Loucy (cell line): ENCODE data around the gene NPC1.

ENCODE experiments used
- H2AFZ ChIP-seq: fragments of 200-600 bp; sonication (generic); 2 replicates; pipeline ENCODE4 v1.6.0; 2016; ENCODE audit warnings: antibody characterized with exemption, mild to moderate bottlenecking, low read length, moderate library complexity
- H3F3A ChIP-seq: fragments of 200-600 bp; 2 replicates; pipeline ENCODE4 v1.6.0; 2016; ENCODE audit warnings: antibody characterized with exemption, low read depth, mild to moderate bottlenecking
- H3K27me3 ChIP-seq: fragments of 200-600 bp; sonication (generic); 2 replicates; pipeline ENCODE4 v1.6.1; 2014; ENCODE audit warnings: low read length, mild to moderate bottlenecking; ENCODE audit not compliant: insufficient read depth, poor library complexity, severe bottlenecking
- H3K36me3 ChIP-seq: fragments of 200-600 bp; sonication (generic); 2 replicates; pipeline ENCODE4 v1.6.1; 2016; ENCODE audit warnings: low read length; ENCODE audit not compliant: insufficient read depth
- H3K4me1 ChIP-seq: fragments of 200-600 bp; sonication (generic); 2 replicates; pipeline ENCODE4 v1.5.1; 2014; ENCODE audit warnings: low read length, mild to moderate bottlenecking; ENCODE audit not compliant: insufficient read depth, poor library complexity, severe bottlenecking
- H3K4me2 ChIP-seq: fragments of 200-600 bp; sonication (generic); 2 replicates; pipeline ENCODE4 v1.6.0; 2014; ENCODE audit warnings: antibody characterized with exemption, low read length, low read depth, mild to moderate bottlenecking; ENCODE audit not compliant: poor library complexity, severe bottlenecking
- H3K4me3 ChIP-seq: fragments of 200-600 bp; sonication (generic); 2 replicates; pipeline ENCODE4 v1.5.1; 2014; ENCODE audit warnings: low read length, mild to moderate bottlenecking, mixed read lengths; ENCODE audit not compliant: poor library complexity, severe bottlenecking
- H3K79me2 ChIP-seq: fragments of 200-600 bp; sonication (generic); 2 replicates; pipeline ENCODE4 v1.6.1; 2014; ENCODE audit warnings: low read length; ENCODE audit not compliant: insufficient read depth
- H3K9ac ChIP-seq: fragments of 200-600 bp; sonication (generic); 2 replicates; pipeline ENCODE4 v1.6.0; 2014; ENCODE audit warnings: mild to moderate bottlenecking, low read depth, low read length, moderate library complexity; ENCODE audit not compliant: poor library complexity, severe bottlenecking
- H3K9me2 ChIP-seq: fragments of 200-600 bp; sonication (generic); replicated peaks from 2 replicates; pipeline ENCODE4 v1.6.1; 2016; ENCODE audit warnings: low read depth, low read length, mixed read lengths
- H3K9me3 ChIP-seq: fragments of 200-600 bp; sonication (generic); 2 replicates; pipeline ENCODE4 v1.6.1; 2014; ENCODE audit warnings: mild to moderate bottlenecking, antibody characterized with exemption, low read length, low read depth; ENCODE audit not compliant: insufficient read depth
- H4K20me1 ChIP-seq: fragments of 200-600 bp; sonication (generic); 2 replicates; pipeline ENCODE4 v1.6.0; 2014; ENCODE audit warnings: antibody characterized with exemption, low read length, mild to moderate bottlenecking; ENCODE audit not compliant: insufficient read depth, poor library complexity, severe bottlenecking
- CTCF ChIP-seq: fragments of 200-600 bp; sonication (generic); conservative IDR thresholded peaks from 2 replicates; pipeline ENCODE4 v1.5.1; 2014; ENCODE audit warnings: mild to moderate bottlenecking, antibody characterized with exemption, low read length
- EZH2phosphoT487 ChIP-seq: fragments of 200-600 bp; IDR thresholded peaks from 2 replicates; pipeline ENCODE4 v1.6.1; 2018; ENCODE audit warnings: antibody characterized with exemption, mild to moderate bottlenecking, moderate library complexity, borderline replicate concordance

The NPC1 gene

GRCh38 chr18:23504720-23505119, 81.6 kb downstream of the NPC1 start:
- Histone ChIP-seq H3F3A (no peaks in the 10 kb centered on the region), H4K20me1 (peaks cover 17% of the 10 kb centered on the region), H3K4me1 (peaks cover 30% of the 10 kb centered on the region), H3K4me2 (peak overlapping the region; percentile 80), H3K36me3 (peaks cover 5% of the 10 kb centered on the region; the same call in 1 of the 2 replicates), H3K79me2 (peaks cover 45% of the 10 kb centered on the region), H3K9ac (peak overlapping the region; percentile 72), H3K9me3 (no peaks in the 10 kb centered on the region), H3K9me2 (no peaks in the 10 kb centered on the region), H3K27me3 (no peaks in the 10 kb centered on the region), H3K4me3 (peak overlapping the region; percentile 79), H2AFZ (no peak overlapping the region)
- TF ChIP-seq CTCF, result no peak
- TF ChIP-seq EZH2phosphoT487, result no peak

GRCh38 chr18:23503963-23504344, 82.4 kb downstream of the NPC1 start:
- Histone ChIP-seq H3K36me3 (peaks cover 4% of the 10 kb centered on the region; the same call in 1 of the 2 replicates), H3K4me2 (peak overlapping the region; percentile 80), H3K27me3 (no peaks in the 10 kb centered on the region), H3K4me1 (peaks cover 30% of the 10 kb centered on the region), H2AFZ (peak overlapping the region; percentile 81), H3K9me3 (no peaks in the 10 kb centered on the region), H3K79me2 (peaks cover 45% of the 10 kb centered on the region), H3K9ac (peak overlapping the region; percentile 72), H4K20me1 (peaks cover 17% of the 10 kb centered on the region), H3K9me2 (no peaks in the 10 kb centered on the region), H3F3A (no peaks in the 10 kb centered on the region), H3K4me3 (peak overlapping the region; percentile 79)
- TF ChIP-seq CTCF, result no peak
- no peak for TF ChIP-seq EZH2phosphoT487

DNA sequence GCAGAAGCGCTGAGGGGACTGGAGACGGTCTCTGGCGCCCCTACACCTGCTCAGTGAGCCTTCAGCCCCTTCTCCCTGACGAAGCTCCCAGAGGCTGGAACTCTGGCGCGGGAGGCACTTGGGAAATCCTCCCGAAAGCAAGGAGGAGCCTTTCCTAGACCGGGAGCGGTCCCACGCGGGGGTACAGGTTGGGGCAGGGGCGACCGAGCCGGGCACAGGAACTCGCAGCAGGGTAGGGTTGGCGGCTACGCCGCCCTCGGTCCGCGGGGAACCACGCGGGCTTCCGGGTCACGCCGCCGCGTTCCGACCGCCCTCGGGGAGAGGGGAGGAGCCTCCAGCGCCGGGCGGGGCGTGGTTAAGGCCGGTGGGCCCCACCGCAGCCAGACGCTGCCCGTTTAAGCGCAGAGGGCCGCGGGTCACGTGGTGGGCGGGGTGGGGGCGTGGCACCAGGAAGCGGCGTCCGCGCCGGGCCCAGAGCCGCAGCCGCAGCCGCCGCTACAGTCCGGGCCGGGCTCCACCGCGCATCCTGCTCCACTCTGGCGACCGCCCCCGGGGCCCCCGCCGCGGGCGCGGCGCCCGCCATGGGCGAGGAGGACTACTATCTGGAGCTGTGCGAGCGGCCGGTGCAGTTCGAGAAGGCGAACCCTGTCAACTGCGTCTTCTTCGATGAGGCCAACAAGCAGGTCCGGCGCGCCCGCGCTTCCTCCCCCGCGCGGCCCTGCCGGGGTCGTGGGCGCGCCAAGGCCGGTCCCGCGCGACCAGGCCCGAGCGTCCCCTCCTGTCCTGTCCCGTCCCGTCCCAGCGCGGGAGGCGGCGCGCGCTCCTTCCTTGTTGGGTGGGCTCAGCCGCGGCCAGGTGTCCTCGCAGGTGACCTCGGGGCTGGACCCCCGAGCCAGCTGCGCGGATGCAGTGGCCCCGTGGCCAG, 83.0 kb downstream of the NPC1 start, which contains the start of gene RMC1:
Gene RMC1 (plus strand): TSS at position 474 of the 925 bp plus-strand sequence. CDS start 108 bp downstream, at position 582.
- peak within 1 kb of the TSS; percentile 80 for H3K4me2 ChIP-seq
- H3K9me2 ChIP-seq, result no peaks in the 10 kb centered on the region
- peak within 1 kb of the TSS; percentile 89 for H2AFZ ChIP-seq
- peaks cover 17% of the 10 kb centered on the region for H4K20me1 ChIP-seq
- H3K79me2 ChIP-seq, result peaks cover 41% of the 10 kb centered on the region
- peak within 1 kb of the TSS; percentile 79 for H3K4me3 ChIP-seq
- peaks cover 30% of the 10 kb centered on the region for H3K4me1 ChIP-seq
- no peaks in the 10 kb centered on the region for H3K27me3 ChIP-seq
- H3K9ac ChIP-seq, result peak within 1 kb of the TSS; percentile 82
- no peaks in the 10 kb centered on the region; the same call in 1 of the 2 replicates for H3K36me3 ChIP-seq
- no peaks in the 10 kb centered on the region for H3F3A ChIP-seq
- H3K9me3 ChIP-seq, result no peaks in the 10 kb centered on the region
- TF ChIP-seq CTCF, result no peak
- TF ChIP-seq EZH2phosphoT487, result no peak
